Stimulated activated CD4-positive, alpha-beta T cell treated with anti-CD3 and anti-CD28 coated beads, Interleukin-4, amount 100 ng/mL, for 4 hours (primary cell): ENCODE measurements around the gene DTX1.
"Not testable (repeated sequence)": the region's sequence is repeated elsewhere in the genome, so short reads cannot be mapped to it uniquely, and the experiment has no call there.

Experiments used
- DNase-seq, 2 experiments: peaks; one replicate each; pipeline ENCODE4 v3.0.0-alpha.2; 2020

DTX1 gene

GRCh38 chr12:113140706-113141105, 84.2 kb downstream of the DTX1 start:
- DNase-seq: no peak

DNA sequence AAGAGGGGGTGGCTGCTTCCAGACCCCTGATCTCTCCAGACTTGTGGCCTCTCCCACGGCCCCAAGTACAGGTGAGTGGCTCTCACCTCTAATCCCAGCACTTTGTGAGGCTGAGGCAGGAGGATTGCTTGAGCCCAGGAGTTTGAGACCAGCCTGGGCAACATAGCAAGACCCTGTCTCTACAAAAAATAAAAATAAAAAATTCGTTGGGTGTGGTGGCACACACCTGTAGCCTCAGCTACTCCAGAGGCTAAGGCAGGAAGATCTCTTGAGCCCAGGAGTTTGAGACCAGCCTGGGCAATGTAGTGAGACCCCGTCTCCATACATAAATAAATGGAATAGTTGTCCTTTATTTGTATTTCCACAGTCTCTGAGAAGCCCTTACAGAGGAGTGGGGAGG, 85.2 kb downstream of the DTX1 start:
- DNase-seq: not testable (repeated sequence)

DNA sequence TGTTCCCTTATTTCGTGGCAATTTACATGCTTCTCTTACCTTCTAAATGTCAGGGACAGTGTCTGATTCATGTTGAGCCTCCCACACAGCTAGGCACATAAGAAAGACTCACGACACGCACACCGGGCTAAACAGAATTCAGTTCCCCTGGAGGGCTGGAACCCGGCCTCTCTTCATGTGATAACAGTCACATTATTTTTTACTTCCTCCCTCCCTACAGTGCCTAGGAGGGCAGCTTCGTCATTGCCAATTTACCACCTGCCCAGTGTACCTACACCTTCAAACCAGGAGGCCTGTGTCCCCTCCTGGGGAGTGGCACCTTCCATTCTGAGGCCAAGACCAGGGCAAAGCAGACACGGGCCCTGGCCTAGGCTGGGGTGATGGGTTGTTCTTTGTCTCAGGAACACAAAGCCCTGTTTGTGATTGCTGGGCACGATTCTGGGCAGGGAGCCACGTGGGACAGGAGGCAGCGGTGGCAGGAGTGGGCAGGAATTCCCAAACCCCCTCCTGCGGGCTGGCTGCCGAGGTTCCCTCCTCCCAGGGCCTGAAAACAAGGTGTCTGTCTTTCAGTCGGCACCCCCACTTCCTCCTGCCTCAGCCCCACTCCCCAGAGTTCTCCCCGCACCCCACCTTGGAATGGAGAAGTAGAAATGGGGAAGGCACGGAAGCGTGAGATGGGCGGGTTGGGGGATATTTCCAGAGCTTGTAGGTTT, 85.8 kb downstream of the DTX1 start:
- DNase-seq: peak in 1 of 2 experiments; percentile 26

GRCh38 chr12:113142886-113143332, 86.4 kb downstream of the DTX1 start:
- no peak for DNase-seq

DNA sequence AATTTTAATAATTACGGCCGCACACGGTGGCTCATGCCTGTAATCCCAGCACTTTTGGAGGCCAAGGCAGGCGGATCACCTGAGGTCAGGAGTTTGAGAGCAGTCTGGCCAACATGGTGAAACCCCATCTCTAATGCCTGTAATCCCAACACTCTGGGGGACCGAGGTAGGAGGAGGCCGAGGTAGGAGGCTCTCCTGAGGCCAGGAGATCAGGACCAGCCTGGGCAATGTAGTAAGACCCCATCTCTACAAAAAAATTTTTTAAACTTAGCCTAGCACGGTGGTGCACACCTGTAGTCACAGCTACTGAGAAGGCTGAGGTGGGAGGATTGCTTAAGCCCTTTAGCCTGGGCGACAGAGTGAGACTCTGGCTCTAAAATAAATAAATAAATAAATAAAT, 87.4 kb downstream of the DTX1 start:
- DNase-seq: no peak

DNA sequence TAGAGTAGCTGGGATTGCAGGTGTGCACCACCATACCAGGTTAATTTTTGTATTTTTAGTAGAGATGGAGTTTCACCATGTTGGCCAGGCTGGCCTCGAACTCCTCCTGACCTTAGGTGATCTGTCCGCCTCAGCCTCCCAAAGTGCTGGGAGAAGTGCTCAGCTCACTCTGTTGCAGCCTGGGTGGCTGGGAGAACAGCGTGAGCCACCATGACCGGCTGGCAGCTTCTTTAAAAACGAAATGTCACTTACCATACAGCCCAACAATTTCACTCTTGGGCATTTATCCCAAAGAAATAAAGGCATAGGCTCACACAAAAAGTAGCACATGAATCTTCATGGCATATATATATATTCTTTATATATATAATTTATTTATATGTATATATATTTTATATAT, 88.3 kb downstream of the DTX1 start:
- no peak for DNase-seq

GRCh38 chr12:113145720-113146551, 89.4 kb downstream of the DTX1 start:
- DNase-seq: no peak

DNA sequence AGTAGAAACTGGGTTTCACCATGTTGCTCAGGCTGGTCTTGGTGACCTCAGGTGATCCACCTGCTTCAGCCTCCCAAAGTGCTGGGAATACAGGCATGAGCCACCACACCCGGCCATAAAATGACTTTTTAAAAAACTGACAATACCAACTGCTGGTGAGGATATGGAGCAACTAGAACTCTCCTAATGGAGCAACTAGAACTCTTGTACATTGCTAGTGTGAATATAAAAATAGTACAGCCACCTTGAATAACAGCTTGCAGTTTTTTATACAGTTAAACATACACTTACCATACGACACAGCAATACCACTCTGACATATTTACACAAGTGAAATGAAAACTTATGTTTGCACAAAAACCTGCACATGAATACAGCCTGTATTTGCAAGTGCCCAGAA, 90.5 kb downstream of the DTX1 start:
- no peak for DNase-seq
